ENCODE results near the gene ACTL7A. TPM values are rescaled to one million over a fixed set of nuclear protein-coding genes. Genes with fewer than 3 reads are reported as not detected.
A peak's percentile ranks its signal among the peaks of the same experiment; 100 is the strongest.

The ACTL7A gene
- polyA plus RNA-seq, 1 donor (not counting 4 experiments of a cell fraction or from before 2014, with no cell fraction given), result not detected

GRCh38 chr9:108832179-108832500 is 29.9 kb upstream of the ACTL7A start:
- no peaks in the 10 kb centered on the region for H3K79me2 ChIP-seq (ENCODE audit: control insufficient read depth, insufficient read depth, low read length)
- DNase-seq (ENCODE audit: low read depth, low spot score), result no peak
- H4K20me1 ChIP-seq (ENCODE audit: control insufficient read depth, extremely low read depth, insufficient read depth, low read length), result no peaks in the 10 kb centered on the region
- no peaks in the 10 kb centered on the region for H3K27me3 ChIP-seq (ENCODE audit: control insufficient read depth, extremely low read depth, insufficient read depth, low read length)
- peak overlapping the region; percentile 52 for H3K4me2 ChIP-seq (ENCODE audit: control insufficient read depth, extremely low read depth, insufficient read depth, low read depth, low read length)
- H2AFZ ChIP-seq (ENCODE audit: control insufficient read depth, low read length), result no peak overlapping the region
- H3K36me3 ChIP-seq (ENCODE audit: control insufficient read depth in 2 of 2, extremely low read depth in 1 of 2, insufficient read depth in 2 of 2, low read length in 2 of 2), result no peaks in the 10 kb centered on the region
- H3K27ac ChIP-seq (ENCODE audit: control insufficient read depth, insufficient read depth, low read length), result peak overlapping the region; percentile 55
- dilution Hi-C loops (cut with MboI; ENCODE audit: extremely low pct_ligation_motif_present, low sequenced_read_pairs), result no loop called here
- TF ChIP-seq CTCF (optimal IDR thresholded peaks at IDR 0.05 in 1 of 3, IDR thresholded peaks at IDR 0.05 in 1 of 3, conservative IDR thresholded peaks at IDR 0.05 in 1 of 3; ENCODE audit: extremely low read depth in 1 of 3, insufficient read depth in 2 of 3, low read length in 3 of 3) (no peak), EZH2 (IDR thresholded peaks at IDR 0.05; ENCODE audit: low read length) (no peak)
- no peak overlapping the region for H3K9ac ChIP-seq (ENCODE audit: control insufficient read depth, extremely low read depth, insufficient read depth, low read length)
- no peaks in the 10 kb centered on the region for H3K9me1 ChIP-seq (ENCODE audit: control insufficient read depth, extremely low read depth, insufficient read depth, low read length)
- peaks cover 58% of the 10 kb centered on the region for H3K4me1 ChIP-seq (ENCODE audit: control insufficient read depth, extremely low read depth, insufficient read depth, low read length)
- no peak overlapping the region for H3K4me3 ChIP-seq (ENCODE audit: control insufficient read depth in 2 of 3, extremely low read depth in 1 of 3, insufficient read depth in 2 of 3, low read depth in 1 of 3, low read length in 3 of 3)
- no peaks in the 10 kb centered on the region for H3K9me3 ChIP-seq (ENCODE audit: control insufficient read depth, low read depth, low read length)
- no peak for FAIRE-seq

- peak overlapping the region; percentile 89 for H3K4me2 ChIP-seq (ENCODE audit: control insufficient read depth, extremely low read depth, insufficient read depth, low read depth, low read length)
Observed at GRCh38 chr9:108834959-108835665, 27.0 kb upstream of the ACTL7A start.

More at GRCh38 chr9:108834959-108835665, 27.0 kb upstream of the ACTL7A start:
- peaks cover 2% of the 10 kb centered on the region for H3K9me3 ChIP-seq (ENCODE audit: control insufficient read depth, low read depth, low read length)
- dilution Hi-C loops (cut with MboI; ENCODE audit: extremely low pct_ligation_motif_present, low sequenced_read_pairs), result no loop called here
- no peaks in the 10 kb centered on the region for H4K20me1 ChIP-seq (ENCODE audit: control insufficient read depth, extremely low read depth, insufficient read depth, low read length)
- peaks cover 68% of the 10 kb centered on the region for H3K4me1 ChIP-seq (ENCODE audit: control insufficient read depth, extremely low read depth, insufficient read depth, low read length)
- H3K79me2 ChIP-seq (ENCODE audit: control insufficient read depth, insufficient read depth, low read length), result no peaks in the 10 kb centered on the region
- FAIRE-seq (no peak), DNase-seq (ENCODE audit: low read depth, low spot score) (peak; percentile 81)
- H2AFZ ChIP-seq (ENCODE audit: control insufficient read depth, low read length), result no peak overlapping the region
- H3K9ac ChIP-seq (ENCODE audit: control insufficient read depth, extremely low read depth, insufficient read depth, low read length), result peak overlapping the region; percentile 24
- no peak overlapping the region for H3K4me3 ChIP-seq (ENCODE audit: control insufficient read depth in 2 of 3, extremely low read depth in 1 of 3, insufficient read depth in 2 of 3, low read depth in 1 of 3, low read length in 3 of 3)
- peak overlapping the region; percentile 93 for H3K27ac ChIP-seq (ENCODE audit: control insufficient read depth, insufficient read depth, low read length)
- no peaks in the 10 kb centered on the region for H3K27me3 ChIP-seq (ENCODE audit: control insufficient read depth, extremely low read depth, insufficient read depth, low read length)
- H3K36me3 ChIP-seq (ENCODE audit: control insufficient read depth in 2 of 2, extremely low read depth in 1 of 2, insufficient read depth in 2 of 2, low read length in 2 of 2), result no peaks in the 10 kb centered on the region
- no peaks in the 10 kb centered on the region for H3K9me1 ChIP-seq (ENCODE audit: control insufficient read depth, extremely low read depth, insufficient read depth, low read length)
- TF ChIP-seq EZH2 (IDR thresholded peaks at IDR 0.05; ENCODE audit: low read length) (no peak), CTCF (optimal IDR thresholded peaks at IDR 0.05 in 1 of 3, IDR thresholded peaks at IDR 0.05 in 1 of 3, conservative IDR thresholded peaks at IDR 0.05 in 1 of 3; ENCODE audit: extremely low read depth in 1 of 3, insufficient read depth in 2 of 3, low read length in 3 of 3) (no peak)

Data from keratinocyte (primary cell).